Measurements from ENCODE around the gene HYAL2.

HYAL2 gene

GRCh38 chr3:50350213-50350526, 27.6 kb upstream of the HYAL2 start:
- DNase-seq, result no peak

GRCh38 chr3:50347187-50347813, 24.8 kb upstream of the HYAL2 start:
- peak; percentile 84 for DNase-seq

- DNase-seq, result peak; percentile 79
These were observed 23.2 kb upstream of the HYAL2 start, which contains the start of gene ZMYND10 for GRCh38 chr3:50345586-50346234. ZMYND10 (minus strand) TSS chr3:50345732; CDS start chr3:50345579, 153 bp downstream.

- no peak for DNase-seq
These were observed 22.5 kb upstream of the HYAL2 start for GRCh38 chr3:50345008-50345407.

- no peak for DNase-seq
These were observed 20.5 kb upstream of the HYAL2 start for GRCh38 chr3:50342813-50343633.

GRCh38 chr3:50341996-50342650, 19.6 kb upstream of the HYAL2 start:
- no peak for DNase-seq

GRCh38 chr3:50341537-50341936, 19.0 kb upstream of the HYAL2 start:
- no peak for DNase-seq

GRCh38 chr3:50340448-50341329, 18.1 kb upstream of the HYAL2 start, which contains the start of gene RASSF1:
RASSF1 (minus strand) TSS chr3:50340836; CDS start chr3:50340805, 31 bp downstream.
- peak; percentile 71 for DNase-seq

GRCh38 chr3:50340147-50340447, 17.6 kb upstream of the HYAL2 start:
- DNase-seq, result no peak

GRCh38 chr3:50339485-50340146, 17.1 kb upstream of the HYAL2 start:
- DNase-seq, result no peak

- no peak for DNase-seq
These were observed 16.4 kb upstream of the HYAL2 start for GRCh38 chr3:50338965-50339364.

GRCh38 chr3:50337175-50337861, 14.8 kb upstream of the HYAL2 start:
- peak; percentile 97 for DNase-seq

- DNase-seq, result no peak
These were observed 14.1 kb upstream of the HYAL2 start for GRCh38 chr3:50336452-50337174.

- no peak for DNase-seq
These were observed 12.0 kb upstream of the HYAL2 start for GRCh38 chr3:50334339-50335075.

- no peak for DNase-seq
These were observed 11.3 kb upstream of the HYAL2 start for GRCh38 chr3:50333744-50334328.

GRCh38 chr3:50331364-50331907, 8.9 kb upstream of the HYAL2 start:
- DNase-seq, result no peak

- DNase-seq, result no peak
These were observed 7.8 kb upstream of the HYAL2 start for GRCh38 chr3:50330330-50330729.

- peak; percentile 95 for DNase-seq
These were observed 5.6 kb upstream of the HYAL2 start, which contains the start of gene TUSC2 for GRCh38 chr3:50327943-50328691. TUSC2 (minus strand) TSS chr3:50328223; CDS start chr3:50328099, 124 bp downstream.
